Pericardium fibroblast (primary cell): ENCODE data around the gene RGS7. TPM values are rescaled to one million over a fixed set of nuclear protein-coding genes. Genes with fewer than 3 reads are reported as not detected.

Experiments
- total RNA-seq: library from RNA; depleted of rRNA; stranded (reverse); fragments of >200 nt; gene quantifications from 2 replicates; pipeline ENCODE4 v1.2.3, GENCODE V29; 2015

Gene RGS7
- total RNA-seq = not detected in 2 replicates

GRCh38 chr1:241356519-241357365 is at the start of gene RGS7:
Gene RGS7 (minus strand): TSS chr1:241357205.

Other genes with a start within 250 kb of the RGS7 start
- 77.6 and 80.5 TPM in 2 replicates for gene FH, start 162.6 kb upstream of the RGS7 start, total RNA-seq
- gene KMO, start 175.2 kb upstream of the RGS7 start, total RNA-seq = not detected in 2 replicates